Progenitor cell of endocrine pancreas (in vitro differentiated cells): ENCODE results near the gene TMEM204. TPM values are rescaled to one million over a fixed set of nuclear protein-coding genes. Genes with fewer than 3 reads are reported as not detected.

Experiments
- DNase-seq: peaks from one replicate; pipeline ENCODE4 v3.0.0; 2021; ENCODE audit warnings: low spot score; ENCODE audit not compliant: unreplicated experiment
- H3K27ac Mint-ChIP-seq: 2 replicates; pipeline ENCODE4 v1.8.0; 2021; ENCODE audit warnings: mild to moderate bottlenecking, moderate library complexity, mixed read lengths
- H3K27me3 Mint-ChIP-seq: 2 replicates; pipeline ENCODE4 v1.8.0; 2021; ENCODE audit warnings: mixed read lengths
- H3K36me3 Mint-ChIP-seq: 2 replicates; pipeline ENCODE4 v1.8.0; 2022; ENCODE audit warnings: mixed read lengths; ENCODE audit not compliant: insufficient read depth
- H3K4me1 Mint-ChIP-seq: 2 replicates; pipeline ENCODE4 v1.8.0; 2021; ENCODE audit warnings: low read depth, mixed read lengths
- H3K4me3 Mint-ChIP-seq: 2 replicates; pipeline ENCODE4 v1.8.0; 2021; ENCODE audit warnings: low read depth, mild to moderate bottlenecking, moderate library complexity, mixed read lengths
- H3K9me3 Mint-ChIP-seq: 2 replicates; pipeline ENCODE4 v1.8.0; 2021; ENCODE audit warnings: low read depth, mixed read lengths
- total RNA-seq: library from RNA; stranded (reverse); gene quantifications from 2 replicates; pipeline ENCODE4 v1.2.1, GENCODE V29; 2021
- TF ChIP-seq, protein P1 (sequence below): fragments of 200-600 bp; sonication (generic); IDR thresholded peaks from one replicate; pipeline ENCODE4 v1.5.0; 2021; ENCODE audit warnings: antibody characterized with exemption, mild to moderate bottlenecking; ENCODE audit not compliant: unreplicated experiment

Gene TMEM204
- total RNA-seq, 1 donor from 2014 or later: not detected

GRCh38 chr16:1532081-1532760, 1.2 kb upstream of the TMEM204 start:
- DNase-seq: no peak
- Mint-ChIP-seq H3K4me1 (no peaks in the 10 kb centered on the region), H3K27me3 (no peaks in the 10 kb centered on the region), H3K9me3 (no peaks in the 10 kb centered on the region), H3K36me3 (no peaks in the 10 kb centered on the region), H3K4me3 (no peak overlapping the region), H3K27ac (no peak overlapping the region)
- TF ChIP-seq, protein P1, sequence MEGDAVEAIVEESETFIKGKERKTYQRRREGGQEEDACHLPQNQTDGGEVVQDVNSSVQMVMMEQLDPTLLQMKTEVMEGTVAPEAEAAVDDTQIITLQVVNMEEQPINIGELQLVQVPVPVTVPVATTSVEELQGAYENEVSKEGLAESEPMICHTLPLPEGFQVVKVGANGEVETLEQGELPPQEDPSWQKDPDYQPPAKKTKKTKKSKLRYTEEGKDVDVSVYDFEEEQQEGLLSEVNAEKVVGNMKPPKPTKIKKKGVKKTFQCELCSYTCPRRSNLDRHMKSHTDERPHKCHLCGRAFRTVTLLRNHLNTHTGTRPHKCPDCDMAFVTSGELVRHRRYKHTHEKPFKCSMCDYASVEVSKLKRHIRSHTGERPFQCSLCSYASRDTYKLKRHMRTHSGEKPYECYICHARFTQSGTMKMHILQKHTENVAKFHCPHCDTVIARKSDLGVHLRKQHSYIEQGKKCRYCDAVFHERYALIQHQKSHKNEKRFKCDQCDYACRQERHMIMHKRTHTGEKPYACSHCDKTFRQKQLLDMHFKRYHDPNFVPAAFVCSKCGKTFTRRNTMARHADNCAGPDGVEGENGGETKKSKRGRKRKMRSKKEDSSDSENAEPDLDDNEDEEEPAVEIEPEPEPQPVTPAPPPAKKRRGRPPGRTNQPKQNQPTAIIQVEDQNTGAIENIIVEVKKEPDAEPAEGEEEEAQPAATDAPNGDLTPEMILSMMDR: no peak

DNA sequence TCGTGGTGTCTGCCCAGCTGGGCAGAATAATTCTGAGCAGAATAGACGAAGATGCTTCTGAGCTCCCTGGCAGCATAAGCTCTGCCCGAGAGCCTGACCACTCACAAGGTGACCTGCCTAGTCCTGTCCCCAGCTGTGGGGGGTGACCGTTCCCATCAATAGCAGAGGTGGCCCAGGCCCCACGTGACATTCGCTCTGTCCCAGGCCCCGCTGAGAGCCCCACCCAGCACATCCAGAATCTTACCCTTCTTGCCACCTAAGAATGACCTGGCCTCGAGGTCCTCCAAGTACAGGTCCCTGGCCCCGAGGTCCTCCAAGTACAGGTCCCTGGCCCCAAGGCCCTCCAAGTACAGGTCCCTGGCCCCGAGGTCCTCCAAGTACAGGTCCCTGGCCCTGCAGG, 695 bp upstream of the TMEM204 start:
- Mint-ChIP-seq H3K4me1 (no peaks in the 10 kb centered on the region), H3K27me3 (no peaks in the 10 kb centered on the region), H3K4me3 (no peak overlapping the region), H3K9me3 (no peaks in the 10 kb centered on the region), H3K36me3 (no peaks in the 10 kb centered on the region), H3K27ac (no peak overlapping the region)
- TF ChIP-seq, protein P1: no peak
- no peak for DNase-seq

- Mint-ChIP-seq H3K9me3 (no peaks in the 10 kb centered on the region), H3K27me3 (no peaks in the 10 kb centered on the region), H3K4me3 (no peak overlapping the region), H3K4me1 (no peaks in the 10 kb centered on the region), H3K27ac (no peak overlapping the region), H3K36me3 (no peaks in the 10 kb centered on the region)
- TF ChIP-seq, protein P1: no peak
- no peak for DNase-seq
These were observed 855 bp downstream of the TMEM204 start for GRCh38 chr16:1534021-1535020.

DNA sequence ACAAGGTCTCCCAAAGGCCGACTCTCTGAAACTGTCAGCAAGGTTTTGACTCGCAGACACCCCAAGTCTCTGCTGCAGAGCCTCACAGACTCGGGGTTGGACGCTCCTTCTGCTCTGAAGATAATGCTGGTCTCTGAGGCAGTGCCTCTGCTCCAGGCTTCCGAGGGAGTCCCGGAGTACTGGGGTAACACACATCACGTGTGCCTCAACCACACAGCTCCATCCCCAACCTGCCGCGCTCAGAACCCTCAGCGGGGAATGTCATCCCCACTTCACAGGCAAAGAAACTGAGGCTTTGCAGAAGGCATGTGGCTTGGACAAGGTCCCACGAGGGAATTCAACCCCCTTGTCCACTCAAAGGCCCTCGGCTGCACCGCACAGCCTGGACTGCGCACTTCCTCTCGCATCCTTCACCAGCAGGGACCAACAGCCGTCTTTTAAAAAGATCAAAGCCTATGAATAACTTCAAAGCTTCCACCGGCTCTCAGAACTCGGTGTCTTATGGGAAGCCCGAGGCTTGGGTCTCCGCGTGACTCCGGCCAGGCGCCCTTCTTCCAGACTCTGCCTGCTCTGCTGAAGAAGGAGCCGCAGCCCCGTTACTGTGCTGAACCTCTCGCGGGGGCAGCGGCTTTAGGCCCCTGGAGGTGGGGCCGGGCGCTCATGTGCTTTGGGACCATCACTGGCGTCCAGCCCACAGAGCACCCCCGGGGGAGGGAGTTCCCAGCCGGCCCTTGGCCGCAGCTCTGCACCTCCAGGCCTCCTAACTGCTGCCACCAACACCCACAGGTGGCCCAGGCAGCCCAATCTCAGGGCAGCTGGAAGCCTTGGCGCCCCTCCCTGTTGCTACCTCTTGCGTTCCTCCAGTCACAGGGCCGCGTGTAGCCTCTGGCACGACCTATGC, 2.2 kb downstream of the TMEM204 start:
- no peak for DNase-seq

More for the DNA sequence above, 2.2 kb downstream of the TMEM204 start:
- Mint-ChIP-seq H3K9me3 (no peaks in the 10 kb centered on the region), H3K27me3 (no peaks in the 10 kb centered on the region), H3K36me3 (no peaks in the 10 kb centered on the region), H3K4me1 (no peaks in the 10 kb centered on the region), H3K27ac (no peak overlapping the region), H3K4me3 (no peak overlapping the region)
- TF ChIP-seq, protein P1: no peak
